Activated CD4-positive, alpha-beta memory T cell treated with anti-CD3 and anti-CD28 coated beads for 36 hours (primary cell): ENCODE data around the gene HAPLN2. TPM values are rescaled to one million over a fixed set of nuclear protein-coding genes. Genes with fewer than 3 reads are reported as not detected.
"Not testable (repeated sequence)": the region's sequence is repeated elsewhere in the genome, so short reads cannot be mapped to it uniquely, and the experiment has no call there.

Experiments
- CTCF ChIA-PET: fragments of 350-600 bp; sonication (Branson Sonifier 250); formaldehyde crosslinking; loops from one replicate; lab custom pipeline; 2021; ENCODE audit warnings: antibody characterized with exemption, inconsistent platforms; lab: Charles Lee
- POLR2A ChIA-PET: fragments of 350-600 bp; sonication (Branson Sonifier 250); formaldehyde crosslinking; loops from one replicate; lab custom pipeline; 2021; ENCODE audit warnings: antibody characterized with exemption; lab: Charles Lee
- DNase-seq: peaks from one replicate; pipeline ENCODE4 v3.0.0-alpha.2; 2020
- H3K27ac Mint-ChIP-seq: one replicate; pipeline ENCODE4 v1.8.0; 2021; ENCODE audit warnings: mixed read lengths
- H3K27me3 Mint-ChIP-seq: one replicate; pipeline ENCODE4 v1.8.0; 2021; ENCODE audit warnings: mixed read lengths
- H3K36me3 Mint-ChIP-seq: one replicate; pipeline ENCODE4 v1.8.0; 2021; ENCODE audit warnings: mixed read lengths
- H3K4me1 Mint-ChIP-seq: one replicate; pipeline ENCODE4 v1.8.0; 2021; ENCODE audit warnings: low read depth, mixed read lengths
- H3K4me3 Mint-ChIP-seq: one replicate; pipeline ENCODE4 v1.8.0; 2021; ENCODE audit warnings: mild to moderate bottlenecking, mixed read lengths
- H3K9me3 Mint-ChIP-seq: one replicate; pipeline ENCODE4 v1.8.0; 2021; ENCODE audit warnings: mixed read lengths
- intact Hi-C: fragments of 100-400 bp; cut with micrococcal nuclease; formaldehyde crosslinking; loops from one replicate; pipeline ENCODE4 v1.15.1; 2023
- total RNA-seq, 2 experiments: library from RNA; stranded (reverse); gene quantifications; one replicate each; pipeline ENCODE4 v1.2.3, GENCODE V29; 2021

Gene HAPLN2
- total RNA-seq, 2 experiments from 2014 or later: 0.21 to 0.34 TPM

DNA sequence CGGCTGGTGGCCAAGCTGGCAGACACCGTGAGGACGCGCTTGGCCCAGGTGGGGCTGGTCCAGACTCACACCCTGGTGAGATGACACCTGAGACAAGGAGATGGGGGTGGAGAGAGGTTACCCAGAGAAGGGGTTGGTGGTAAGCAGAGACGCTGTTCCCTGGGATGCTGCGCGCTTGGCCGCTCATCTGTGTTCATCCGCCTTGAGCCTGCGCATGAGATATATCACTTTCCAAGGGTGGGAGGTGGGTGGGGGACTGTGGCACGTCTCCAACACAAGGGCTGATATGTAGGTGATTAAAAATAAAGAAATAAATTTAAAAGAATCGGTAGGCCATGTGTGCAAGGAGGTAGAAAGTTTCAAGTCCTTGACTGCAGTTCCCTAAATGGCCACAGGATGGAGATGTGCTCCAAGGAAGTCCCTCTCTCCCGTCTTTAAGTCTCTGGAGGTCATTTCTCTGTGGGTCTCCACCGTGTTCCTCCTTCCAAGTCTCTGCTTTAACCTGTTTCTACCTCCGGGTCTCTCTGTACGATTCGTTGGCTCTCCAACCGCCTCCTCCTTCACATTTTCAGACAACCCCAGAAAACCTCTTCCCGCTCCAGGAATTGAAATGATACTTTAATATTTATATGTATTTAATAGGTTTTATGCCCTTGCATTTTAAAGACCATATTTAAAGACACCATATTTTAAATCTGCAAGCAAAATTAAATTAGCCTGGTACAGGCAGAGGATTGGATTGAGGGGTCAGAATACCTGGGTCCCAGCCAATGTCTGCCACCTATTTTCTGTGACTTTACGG is 35.2 kb upstream of the HAPLN2 start:
- ChIA-PET CTCF (interaction anchor here (0.5 to 11.2 kb wide), 5 partner anchors 7 to 289 kb away, joined by 3 to 78 read pairs (median 4); no protein-coding TSS in a partner anchor), POLR2A (no interaction called here)
- H3K27ac Mint-ChIP-seq: no peak overlapping the region
- H3K4me3 Mint-ChIP-seq: no peak overlapping the region
- no peaks in the 10 kb centered on the region for H3K27me3 Mint-ChIP-seq
- DNase-seq: peak; percentile 79
- no peaks in the 10 kb centered on the region for H3K36me3 Mint-ChIP-seq
- intact Hi-C loops: loop anchor here (1.0 kb wide), 2 partner anchors 24 to 128 kb away; no protein-coding TSS in a partner anchor
- peaks cover 2% of the 10 kb centered on the region for H3K4me1 Mint-ChIP-seq
- H3K9me3 Mint-ChIP-seq: no peaks in the 10 kb centered on the region

GRCh38 chr1:156584813-156585212 is 34.4 kb upstream of the HAPLN2 start:
- Mint-ChIP-seq H3K4me3 (no peak overlapping the region), H3K9me3 (no peaks in the 10 kb centered on the region), H3K4me1 (peaks cover 2% of the 10 kb centered on the region), H3K27ac (no peak overlapping the region), H3K36me3 (no peaks in the 10 kb centered on the region), H3K27me3 (no peaks in the 10 kb centered on the region)
- DNase-seq: no peak
- POLR2A ChIA-PET: no interaction called here
- intact Hi-C loops: loop anchor here (1.0 kb wide), 2 partner anchors 23 to 129 kb away; no protein-coding TSS in a partner anchor
- CTCF ChIA-PET: interaction anchor here (0.5 to 11.2 kb wide), 6 partner anchors 8 to 289 kb away, joined by 3 to 78 read pairs (median 4); no protein-coding TSS in a partner anchor

DNA sequence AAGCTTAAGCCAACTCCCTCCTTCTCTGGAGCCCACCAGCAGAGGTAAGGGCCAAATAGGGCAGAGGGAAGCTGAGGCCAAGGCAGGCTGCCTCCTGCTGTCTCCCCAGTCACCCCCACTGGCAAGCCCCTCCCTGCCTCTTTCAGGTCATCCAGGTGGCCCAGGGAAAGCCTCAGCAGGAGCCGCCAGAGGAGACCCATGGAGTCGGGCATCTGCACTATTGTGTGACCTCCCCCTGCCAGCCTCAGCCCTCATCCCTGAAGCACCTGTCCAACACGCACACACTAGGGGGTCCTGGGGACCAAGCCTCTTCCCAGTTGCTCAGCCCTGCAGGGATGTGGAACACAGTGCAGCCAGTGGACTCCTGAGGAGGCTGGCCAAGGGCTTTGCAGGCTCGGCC is 32.9 kb upstream of the HAPLN2 start:
- H3K36me3 Mint-ChIP-seq: no peaks in the 10 kb centered on the region
- no peak for DNase-seq
- POLR2A ChIA-PET: interaction anchor here (0.5 kb wide), 1 partner anchor 110 kb away, joined by 3 read pairs; no protein-coding TSS in a partner anchor

GRCh38 chr1:156586892-156587477 is 32.2 kb upstream of the HAPLN2 start:
- intact Hi-C loops: no loop called here
- H3K4me3 Mint-ChIP-seq: no peak overlapping the region
- POLR2A ChIA-PET: no interaction called here
- CTCF ChIA-PET: interaction anchor here (0.6 to 11.2 kb wide), 9 partner anchors 14 to 201 kb away, joined by 3 to 78 read pairs (median 4); partner anchors contain the start of gene GPATCH4
- no peak for DNase-seq
- no peaks in the 10 kb centered on the region for H3K9me3 Mint-ChIP-seq
- no peaks in the 10 kb centered on the region for H3K27me3 Mint-ChIP-seq
- H3K27ac Mint-ChIP-seq: no peak overlapping the region
- peaks cover 9% of the 10 kb centered on the region for H3K4me1 Mint-ChIP-seq
- H3K36me3 Mint-ChIP-seq: no peaks in the 10 kb centered on the region

More for the DNA sequence above, 32.9 kb upstream of the HAPLN2 start:
- peaks cover 9% of the 10 kb centered on the region for H3K4me1 Mint-ChIP-seq
- intact Hi-C loops: no loop called here
- H3K9me3 Mint-ChIP-seq: no peaks in the 10 kb centered on the region
- H3K27me3 Mint-ChIP-seq: no peaks in the 10 kb centered on the region
- CTCF ChIA-PET: interaction anchor here (0.7 to 11.2 kb wide), 12 partner anchors 14 to 200 kb away, joined by 3 to 78 read pairs (median 4); partner anchors contain the start of gene GPATCH4
- H3K27ac Mint-ChIP-seq: no peak overlapping the region
- H3K4me3 Mint-ChIP-seq: no peak overlapping the region

- POLR2A ChIA-PET, DNase-seq, H3K4me3 Mint-ChIP-seq, H3K9me3 Mint-ChIP-seq, intact Hi-C loops, H3K27me3 Mint-ChIP-seq, H3K27ac Mint-ChIP-seq, H3K36me3 Mint-ChIP-seq: not testable (repeated sequence)
- peaks cover 16% of the 10 kb centered on the region for H3K4me1 Mint-ChIP-seq
- CTCF ChIA-PET: interaction anchor here (0.9 to 11.2 kb wide), 2 partner anchors 21 to 24 kb away, joined by 3 to 78 read pairs; no protein-coding TSS in a partner anchor
Measured at GRCh38 chr1:156587927-156588326, 31.3 kb upstream of the HAPLN2 start.

- intact Hi-C loops: no loop called here
- CTCF ChIA-PET: interaction anchor here (1.2 kb wide), 1 partner anchor 204 kb away, joined by 3 read pairs; no protein-coding TSS in a partner anchor
- H3K27ac Mint-ChIP-seq: no peak overlapping the region
- POLR2A ChIA-PET: no interaction called here
- H3K4me1 Mint-ChIP-seq: peaks cover 19% of the 10 kb centered on the region
- no peaks in the 10 kb centered on the region for H3K9me3 Mint-ChIP-seq
- no peaks in the 10 kb centered on the region for H3K27me3 Mint-ChIP-seq
- no peaks in the 10 kb centered on the region for H3K36me3 Mint-ChIP-seq
- no peak for DNase-seq
- no peak overlapping the region for H3K4me3 Mint-ChIP-seq
Measured at GRCh38 chr1:156589546-156589945, 29.7 kb upstream of the HAPLN2 start.

- Mint-ChIP-seq H3K4me3 (no peak overlapping the region), H3K9me3 (no peaks in the 10 kb centered on the region), H3K36me3 (peaks cover 2% of the 10 kb centered on the region), H3K4me1 (peaks cover 19% of the 10 kb centered on the region), H3K27me3 (no peaks in the 10 kb centered on the region), H3K27ac (peak overlapping the region; percentile 85)
- ChIA-PET POLR2A (interaction anchor here (0.7 to 3.0 kb wide), 7 partner anchors 10 to 133 kb away, joined by 3 to 19 read pairs (median 6); partner anchors contain the start of genes GPATCH4, MEF2D and TTC24), CTCF (interaction anchor here (1.3 to 6.4 kb wide), 9 partner anchors 10 to 205 kb away, joined by 3 to 39 read pairs (median 6); partner anchors contain the start of gene MEF2D)
- intact Hi-C loops: loop anchor here (1.0 kb wide), 1 partner anchor 11 kb away; the partner anchor contains the start of gene GPATCH4
- DNase-seq: no peak
Measured at GRCh38 chr1:156590326-156591180, 28.7 kb upstream of the HAPLN2 start.

DNA sequence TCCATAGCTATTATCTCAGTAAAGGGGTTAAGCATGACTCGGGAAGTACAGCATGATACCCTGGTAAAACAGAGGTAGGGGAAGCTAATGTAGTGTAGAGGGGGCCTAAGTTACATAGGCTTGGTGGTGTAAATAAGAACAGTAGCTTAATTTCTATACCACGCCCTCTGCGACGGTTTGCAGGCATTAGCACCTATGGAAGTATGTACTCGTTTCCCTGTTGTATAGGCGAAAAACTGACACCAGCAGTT is 28.1 kb upstream of the HAPLN2 start:
- H3K36me3 Mint-ChIP-seq: peaks cover 2% of the 10 kb centered on the region
- POLR2A ChIA-PET: interaction anchor here (0.7 to 3.0 kb wide), 10 partner anchors 10 to 137 kb away, joined by 3 to 19 read pairs (median 6); partner anchors contain the start of genes GPATCH4, ISG20L2, MEF2D and METTL25B

DNA sequence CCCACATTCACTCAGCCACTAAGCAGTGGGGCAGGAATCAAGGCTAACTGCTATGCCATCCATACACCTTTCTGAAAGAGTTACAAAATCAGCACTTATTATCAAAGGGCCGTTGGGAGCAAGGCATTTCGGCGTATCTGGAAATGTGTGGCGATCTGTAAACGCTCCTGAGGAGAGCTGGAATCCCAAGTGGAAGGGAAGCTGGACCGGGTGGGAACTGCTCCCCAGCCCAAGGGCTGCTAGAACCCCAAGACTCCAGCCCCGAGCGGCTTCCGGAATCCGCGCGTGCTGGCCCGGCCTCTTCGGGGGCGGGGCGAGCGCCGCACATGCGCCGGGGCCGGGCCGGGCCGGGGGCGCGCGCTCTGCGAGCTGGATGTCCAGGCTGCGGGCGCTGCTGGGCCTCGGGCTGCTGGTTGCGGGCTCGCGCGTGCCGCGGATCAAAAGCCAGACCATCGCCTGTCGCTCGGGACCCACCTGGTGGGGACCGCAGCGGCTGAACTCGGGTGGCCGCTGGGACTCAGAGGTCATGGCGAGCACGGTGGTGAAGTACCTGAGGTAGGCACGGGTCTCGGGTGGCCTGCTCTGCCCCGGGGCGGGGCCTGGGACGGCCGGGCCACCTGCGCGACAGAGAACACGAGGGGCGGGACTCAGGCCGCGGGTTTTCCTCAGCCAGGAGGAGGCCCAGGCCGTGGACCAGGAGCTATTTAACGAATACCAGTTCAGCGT is 27.6 kb upstream of the HAPLN2 start, which contains the start of gene NAXE:
Gene NAXE, plus strand, starts transcription at position 345 of the 726 bp plus-strand sequence. Its CDS starts 29 bp downstream, at position 374.
- CTCF ChIA-PET: interaction anchor here (1.1 to 6.4 kb wide), 10 partner anchors 9 to 206 kb away, joined by 3 to 39 read pairs (median 6); partner anchors contain the start of gene MEF2D
- peak; percentile 77 for DNase-seq
- intact Hi-C loops: loop anchor here (1.0 kb wide), 1 partner anchor 10 kb away; the partner anchor contains the start of gene GPATCH4
- Mint-ChIP-seq H3K4me1 (peaks cover 19% of the 10 kb centered on the region), H3K9me3 (no peaks in the 10 kb centered on the region), H3K27me3 (no peaks in the 10 kb centered on the region), H3K36me3 (peaks cover 2% of the 10 kb centered on the region), H3K4me3 (peak within 1 kb of the TSS; percentile 79), H3K27ac (peak within 1 kb of the TSS; percentile 85)
- POLR2A ChIA-PET: interaction anchor here (0.7 to 3.0 kb wide), 10 partner anchors 9 to 136 kb away, joined by 3 to 19 read pairs (median 6); partner anchors contain the start of genes GPATCH4, ISG20L2, MEF2D and METTL25B

More for the DNA sequence above, 28.1 kb upstream of the HAPLN2 start:
- DNase-seq: no peak
- Mint-ChIP-seq H3K9me3 (no peaks in the 10 kb centered on the region), H3K4me3 (peak overlapping the region; percentile 79), H3K4me1 (peaks cover 19% of the 10 kb centered on the region), H3K27ac (peak overlapping the region; percentile 85), H3K27me3 (no peaks in the 10 kb centered on the region)
- intact Hi-C loops: loop anchor here (1.0 kb wide), 1 partner anchor 10 kb away; the partner anchor contains the start of gene GPATCH4
- CTCF ChIA-PET: interaction anchor here (1.3 to 6.4 kb wide), 9 partner anchors 10 to 205 kb away, joined by 3 to 39 read pairs (median 6); partner anchors contain the start of gene MEF2D
